ENCODE data around the gene ATP1A3.

The ATP1A3 gene

DNA sequence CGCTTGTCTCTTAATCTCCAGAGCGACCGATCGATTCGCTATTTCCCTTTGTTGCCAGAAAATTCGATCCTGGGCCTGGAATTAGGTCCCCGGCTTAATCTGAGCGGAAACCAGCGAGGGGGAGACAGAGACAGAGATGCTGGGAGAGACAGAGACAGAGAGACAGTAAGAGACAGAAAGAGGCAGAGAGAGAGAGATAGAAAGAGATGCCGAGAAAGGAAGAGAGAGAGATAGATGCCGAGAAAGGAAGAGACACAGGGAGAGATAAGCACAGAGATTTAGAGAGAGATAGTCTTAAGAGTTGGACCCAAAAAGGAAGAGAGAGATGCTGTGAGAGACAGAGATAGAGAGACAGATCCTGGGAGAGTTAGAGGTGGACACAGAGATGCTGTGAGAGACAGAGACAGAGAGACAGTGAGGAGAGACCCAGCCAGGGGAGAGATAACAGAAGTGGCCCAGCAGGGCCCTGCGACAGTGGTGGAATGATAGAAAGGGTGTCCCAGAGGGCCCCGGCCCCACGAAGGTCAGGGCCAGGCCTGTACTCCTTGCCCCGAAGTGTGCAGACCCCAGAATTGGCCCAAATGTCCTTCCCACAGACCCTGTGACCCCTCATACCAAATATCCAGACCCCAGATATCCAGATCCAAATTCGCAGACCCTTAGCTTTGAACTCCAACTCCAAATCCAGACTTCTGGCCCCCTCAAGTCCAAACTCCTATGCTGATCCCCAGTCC is 67.1 kb downstream of the ATP1A3 start:
- H3K36me3 ChIP-seq (replicated peaks; ENCODE audit: insufficient read depth, low read length), result no peaks in the 10 kb centered on the region
- H3K4me2 ChIP-seq (ENCODE audit: low read depth, low read length), result no peak overlapping the region
- H3K9ac ChIP-seq (ENCODE audit: low read length), result no peak overlapping the region
- no peak overlapping the region for H2AFZ ChIP-seq (ENCODE audit: low read length)
- H3F3A ChIP-seq (ENCODE audit: insufficient read depth, low read length), result no peaks in the 10 kb centered on the region
- H3K9me2 ChIP-seq (replicated peaks; ENCODE audit: insufficient read depth, low read length), result no peaks in the 10 kb centered on the region
- no peaks in the 10 kb centered on the region for H4K20me1 ChIP-seq (ENCODE audit: insufficient read depth, low read length)
- no peak for TF ChIP-seq EZH2 (optimal IDR thresholded peaks at IDR 0.05; ENCODE audit: low read depth, low read length)
- no peak for TF ChIP-seq CTCF (IDR thresholded peaks at IDR 0.05; ENCODE audit: low read length)
- TF ChIP-seq EZH2phosphoT487 (IDR thresholded peaks at IDR 0.05; ENCODE audit: low read length), result no peak
- H3K4me3 ChIP-seq (ENCODE audit: low read length), result no peak overlapping the region
- H3K79me2 ChIP-seq (ENCODE audit: low read length), result no peaks in the 10 kb centered on the region
- H3K27ac ChIP-seq (ENCODE audit: low read length), result no peak overlapping the region
- peaks cover 12% of the 10 kb centered on the region; the same call in 1 of the 2 replicates for H3K4me1 ChIP-seq (ENCODE audit: low read length)
- no peaks in the 10 kb centered on the region for H3K9me3 ChIP-seq (replicated peaks; ENCODE audit: insufficient read depth, low read length)
- peaks cover 95% of the 10 kb centered on the region for H3K27me3 ChIP-seq (replicated peaks; ENCODE audit: insufficient read depth, low read length)
- DNase-seq, result no peak

DNA sequence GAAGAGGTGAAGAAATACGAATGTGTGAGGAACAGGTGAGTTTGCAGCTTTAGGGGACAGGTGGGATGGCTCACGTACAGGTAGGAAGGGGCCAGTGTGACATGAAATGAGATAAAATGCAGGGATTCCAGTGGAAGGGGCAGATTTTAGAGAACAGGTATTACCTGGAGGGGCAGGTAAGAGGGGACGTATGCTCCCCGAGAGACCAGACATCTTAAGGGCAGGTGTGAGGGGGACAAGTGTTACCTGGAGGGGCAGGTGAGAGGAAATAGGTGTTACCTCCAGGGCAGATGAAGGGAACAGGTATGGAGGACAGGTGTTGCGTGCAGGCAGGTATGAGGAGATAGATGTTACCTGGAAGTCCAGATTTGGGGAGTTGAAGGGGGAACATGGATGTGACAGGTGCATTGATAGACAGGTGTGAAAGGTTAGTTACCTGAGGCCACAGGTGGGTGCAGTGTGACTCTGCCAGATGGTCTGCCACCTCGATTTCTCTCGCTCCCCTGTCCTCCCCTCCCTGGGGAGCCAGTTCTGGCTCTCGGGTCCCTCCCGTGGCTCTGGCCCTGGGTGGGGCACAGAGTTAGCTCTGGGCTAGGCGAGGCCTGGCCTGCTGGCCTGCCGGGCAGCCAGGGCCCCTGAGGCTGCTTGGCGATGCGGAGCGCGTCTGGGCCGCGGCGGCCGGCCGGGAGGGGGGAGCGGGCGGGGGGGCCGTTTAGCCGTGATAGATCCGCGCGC is 67.8 kb downstream of the ATP1A3 start:
- no peak overlapping the region for H3K4me3 ChIP-seq (ENCODE audit: low read length)
- H3K4me2 ChIP-seq (ENCODE audit: low read depth, low read length), result no peak overlapping the region
- H3K79me2 ChIP-seq (ENCODE audit: low read length), result no peaks in the 10 kb centered on the region
- H2AFZ ChIP-seq (ENCODE audit: low read length), result no peak overlapping the region
- no peak overlapping the region for H3K9ac ChIP-seq (ENCODE audit: low read length)
- no peaks in the 10 kb centered on the region for H3K9me3 ChIP-seq (replicated peaks; ENCODE audit: insufficient read depth, low read length)
- no peaks in the 10 kb centered on the region for H3F3A ChIP-seq (ENCODE audit: insufficient read depth, low read length)
- peaks cover 12% of the 10 kb centered on the region; the same call in 1 of the 2 replicates for H3K4me1 ChIP-seq (ENCODE audit: low read length)
- H3K36me3 ChIP-seq (replicated peaks; ENCODE audit: insufficient read depth, low read length), result no peaks in the 10 kb centered on the region
- DNase-seq, result no peak
- H3K27me3 ChIP-seq (replicated peaks; ENCODE audit: insufficient read depth, low read length), result peaks cover 95% of the 10 kb centered on the region
- no peaks in the 10 kb centered on the region for H3K9me2 ChIP-seq (replicated peaks; ENCODE audit: insufficient read depth, low read length)
- TF ChIP-seq EZH2phosphoT487 (IDR thresholded peaks at IDR 0.05; ENCODE audit: low read length), result no peak
- no peak for TF ChIP-seq CTCF (IDR thresholded peaks at IDR 0.05; ENCODE audit: low read length)
- TF ChIP-seq EZH2 (optimal IDR thresholded peaks at IDR 0.05; ENCODE audit: low read depth, low read length), result no peak
- no peak overlapping the region for H3K27ac ChIP-seq (ENCODE audit: low read length)
- no peaks in the 10 kb centered on the region for H4K20me1 ChIP-seq (ENCODE audit: insufficient read depth, low read length)

DNA sequence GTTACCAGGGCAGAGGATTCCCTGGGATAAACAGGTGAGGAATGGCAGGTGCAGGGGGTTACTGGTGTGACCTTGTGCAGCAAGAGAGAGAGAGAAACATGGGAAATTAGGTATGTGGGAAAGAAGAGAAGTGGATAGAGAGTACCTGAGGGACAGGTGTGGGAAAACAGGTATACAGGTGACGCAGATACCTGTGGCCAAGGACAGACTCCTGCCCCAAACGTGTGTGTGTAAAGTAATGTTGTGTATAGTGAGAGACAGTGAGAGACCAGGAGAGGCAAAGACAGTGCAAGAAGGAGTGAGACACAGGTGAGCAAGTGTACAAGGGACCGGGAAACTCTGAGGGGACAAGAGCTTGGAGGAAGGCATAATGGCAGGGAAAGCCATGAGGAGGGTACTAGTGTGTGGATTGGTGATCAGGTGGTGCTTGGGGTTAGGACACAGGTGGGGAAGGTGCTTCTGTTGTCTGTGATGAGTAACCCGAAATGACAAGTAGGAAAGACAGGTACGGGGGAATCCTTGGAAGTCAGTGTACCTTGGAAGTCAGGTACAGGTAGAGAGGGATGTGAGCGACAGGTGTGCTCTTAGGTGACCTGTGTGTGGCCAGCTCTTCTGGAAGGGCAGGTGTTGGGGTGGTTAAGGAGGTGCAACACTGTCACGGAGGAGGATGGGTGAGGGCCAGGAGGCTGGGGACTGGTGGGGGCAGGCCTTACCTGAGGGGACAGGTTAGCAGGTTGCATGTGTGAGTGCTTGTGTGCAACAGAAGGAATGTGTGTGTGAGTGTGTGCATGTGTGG is 68.6 kb downstream of the ATP1A3 start:
- no peak overlapping the region for H2AFZ ChIP-seq (ENCODE audit: low read length)
- TF ChIP-seq EZH2 (optimal IDR thresholded peaks at IDR 0.05; ENCODE audit: low read depth, low read length), result no peak
- no peak for TF ChIP-seq EZH2phosphoT487 (IDR thresholded peaks at IDR 0.05; ENCODE audit: low read length)
- no peak for TF ChIP-seq CTCF (IDR thresholded peaks at IDR 0.05; ENCODE audit: low read length)
- no peak for DNase-seq
- no peak overlapping the region for H3K4me2 ChIP-seq (ENCODE audit: low read depth, low read length)
- no peaks in the 10 kb centered on the region for H3K79me2 ChIP-seq (ENCODE audit: low read length)
- H3K27me3 ChIP-seq (replicated peaks; ENCODE audit: insufficient read depth, low read length), result peaks cover 95% of the 10 kb centered on the region
- no peaks in the 10 kb centered on the region for H3K9me2 ChIP-seq (replicated peaks; ENCODE audit: insufficient read depth, low read length)
- no peak overlapping the region for H3K27ac ChIP-seq (ENCODE audit: low read length)
- H3K4me1 ChIP-seq (ENCODE audit: low read length), result peaks cover 12% of the 10 kb centered on the region; the same call in 1 of the 2 replicates
- no peaks in the 10 kb centered on the region for H3K9me3 ChIP-seq (replicated peaks; ENCODE audit: insufficient read depth, low read length)
- H3K36me3 ChIP-seq (replicated peaks; ENCODE audit: insufficient read depth, low read length), result no peaks in the 10 kb centered on the region
- H3K4me3 ChIP-seq (ENCODE audit: low read length), result no peak overlapping the region
- no peaks in the 10 kb centered on the region for H3F3A ChIP-seq (ENCODE audit: insufficient read depth, low read length)
- H4K20me1 ChIP-seq (ENCODE audit: insufficient read depth, low read length), result no peaks in the 10 kb centered on the region
- no peak overlapping the region for H3K9ac ChIP-seq (ENCODE audit: low read length)
